IMR-90 (cell line): ENCODE data around the gene DAAM2. TPM values are rescaled to one million over a fixed set of nuclear protein-coding genes. Genes with fewer than 3 reads are reported as not detected.

Experiments
- ATAC-seq: fragments of 200-7000 bp; cut with Tn5 transposase; 2 replicates; pipeline ENCODE4 v1.9.1; 2020; ENCODE audit warnings: low read depth, mild to moderate bottlenecking, moderate library complexity
- BruUV-seq: library from RNA; stranded (reverse); fragments of 400-500 nt; replicated peaks from 2 replicates; lab custom pipeline; 2021; lab: Mats Ljungman, UMichigan
- CTCF ChIA-PET: fragments of 300-600 bp; formaldehyde crosslinking; extraction: SDS; loops from one replicate; lab custom pipeline; 2021; ENCODE audit warnings: antibody characterized with exemption; lab: Yijun Ruan, JAX
- POLR2A ChIA-PET: fragments of 300-600 bp; sonication (Branson Sonifier 250); formaldehyde crosslinking; loops from one replicate; lab custom pipeline; 2022; ENCODE audit warnings: antibody characterized with exemption; ENCODE audit not compliant: unreplicated experiment; lab: Charles Lee
- DNase-seq: peaks from one replicate; pipeline ENCODE4 v3.0.0; 2013
- H2AFZ ChIP-seq: replicated peaks from 2 replicates; pipeline ENCODE3; 2013; ENCODE audit warnings: low read length, mild to moderate bottlenecking; ENCODE audit not compliant: poor library complexity
- H2AK5ac ChIP-seq: 2 replicates; pipeline ENCODE4 v1.6.1; 2013; ENCODE audit warnings: low read depth, low read length, inconsistent platforms
- H2AK9ac ChIP-seq: replicated peaks from 2 replicates; pipeline ENCODE3; 2013; ENCODE audit warnings: mild to moderate bottlenecking, low read depth, low read length, moderate library complexity; ENCODE audit not compliant: poor library complexity
- H2BK120ac ChIP-seq: 2 replicates; pipeline ENCODE4 v1.6.1; 2013; ENCODE audit warnings: low read depth, low read length, inconsistent platforms
- H2BK15ac ChIP-seq: 3 replicates; pipeline ENCODE4 v1.6.1; 2013; ENCODE audit warnings: low read depth, low read length, inconsistent platforms
- H2BK20ac ChIP-seq: 2 replicates; pipeline ENCODE4 v1.6.1; 2013; ENCODE audit warnings: low read depth, mild to moderate bottlenecking, inconsistent platforms, low read length, moderate library complexity
- H2BK5ac ChIP-seq: 2 replicates; pipeline ENCODE4 v1.6.1; 2013; ENCODE audit warnings: mild to moderate bottlenecking, low read depth, low read length, inconsistent platforms; ENCODE audit not compliant: poor library complexity, severe bottlenecking
- H3K14ac ChIP-seq: replicated peaks from 2 replicates; pipeline ENCODE4 v1.6.1; 2013; ENCODE audit warnings: low read depth, low read length, inconsistent platforms
- H3K18ac ChIP-seq: 2 replicates; pipeline ENCODE4 v1.6.1; 2013; ENCODE audit warnings: low read depth, low read length, control low read depth
- H3K23ac ChIP-seq: 2 replicates; pipeline ENCODE4 v1.6.1; 2013; ENCODE audit warnings: low read depth, low read length, inconsistent platforms
- H3K27ac ChIP-seq: 2 replicates; pipeline ENCODE4 v1.5.1; 2013; ENCODE audit warnings: mild to moderate bottlenecking, control low read depth, low read length; ENCODE audit not compliant: insufficient read depth
- H3K27me3 ChIP-seq: 2 replicates; pipeline ENCODE4 v1.6.1; 2013; ENCODE audit warnings: low read length; ENCODE audit not compliant: control insufficient read depth, insufficient read depth
- H3K36me3 ChIP-seq: 2 replicates; pipeline ENCODE4 v1.6.1; 2013; ENCODE audit warnings: low read length, mixed read lengths; ENCODE audit not compliant: control insufficient read depth, insufficient read depth
- H3K4ac ChIP-seq: 2 replicates; pipeline ENCODE4 v1.6.1; 2013; ENCODE audit warnings: low read depth, low read length, inconsistent platforms
- H3K4me1 ChIP-seq: 2 replicates; pipeline ENCODE4 v1.6.1; 2013; ENCODE audit warnings: low read length, mixed read lengths; ENCODE audit not compliant: control insufficient read depth, insufficient read depth
- H3K4me2 ChIP-seq: 2 replicates; pipeline ENCODE4 v1.6.1; 2013; ENCODE audit warnings: low read depth, mild to moderate bottlenecking, control low read depth, low read length, moderate library complexity
- H3K4me3 ChIP-seq: 2 replicates; pipeline ENCODE4 v1.5.1; 2013; ENCODE audit warnings: low read depth, mild to moderate bottlenecking, control low read depth, low read length, moderate library complexity; ENCODE audit not compliant: insufficient read depth
- H3K56ac ChIP-seq: 2 replicates; pipeline ENCODE4 v1.6.1; 2013; ENCODE audit warnings: low read length, inconsistent platforms; ENCODE audit not compliant: insufficient read depth; ENCODE audit errors: extremely low read depth
- H3K79me1 ChIP-seq, 2 experiments: 2 replicates each; pipeline ENCODE4 v1.6.1; 2013; ENCODE audit warnings: low read length in 2 of 2, inconsistent platforms in 1 of 2, low read depth in 1 of 2
- H3K9ac ChIP-seq: 2 replicates; pipeline ENCODE4 v1.6.1; 2013; ENCODE audit warnings: low read depth, low read length, control low read depth
- H3K9me1 ChIP-seq: 2 replicates; pipeline ENCODE4 v1.6.1; 2013; ENCODE audit warnings: low read length, inconsistent platforms; ENCODE audit not compliant: insufficient read depth
- H3K9me3 ChIP-seq: 2 replicates; pipeline ENCODE4 v1.6.1; 2013; ENCODE audit warnings: low read length; ENCODE audit not compliant: control insufficient read depth, insufficient read depth
- H4K20me1 ChIP-seq: 2 replicates; pipeline ENCODE4 v1.6.1; 2013; ENCODE audit warnings: low read length, inconsistent platforms; ENCODE audit not compliant: insufficient read depth
- H4K5ac ChIP-seq: 2 replicates; pipeline ENCODE4 v1.6.1; 2013; ENCODE audit warnings: mild to moderate bottlenecking, low read depth, low read length, control low read depth
- H4K8ac ChIP-seq, 2 experiments: 2 replicates each; pipeline ENCODE4 v1.6.1; 2013; ENCODE audit warnings: low read depth in 2 of 2, low read length in 2 of 2, control low read depth in 1 of 2, inconsistent platforms in 1 of 2
- H4K91ac ChIP-seq: 2 replicates; pipeline ENCODE4 v1.6.1; 2013; ENCODE audit warnings: low read depth, low read length, inconsistent platforms; ENCODE audit not compliant: insufficient read depth
- CEBPB ChIP-seq: IDR thresholded peaks from 2 replicates; pipeline ENCODE4 v1.6.1; 2012; ENCODE audit warnings: low read depth, low read length, improper control_type of control experiment
- MAZ ChIP-seq: IDR thresholded peaks from 2 replicates; pipeline ENCODE4 v1.6.1; 2012; ENCODE audit warnings: low read depth, mild to moderate bottlenecking, low read length, improper control_type of control experiment, moderate library complexity, borderline replicate concordance
- POLR2A ChIP-seq: IDR thresholded peaks from 2 replicates; pipeline ENCODE4 v1.6.1; 2012; ENCODE audit warnings: mild to moderate bottlenecking, low read depth, low read length
- USF2 ChIP-seq: fragments of 150-350 bp; IDR thresholded peaks from 2 replicates; pipeline ENCODE4 v1.6.1; 2017; ENCODE audit warnings: mild to moderate bottlenecking, antibody characterized with exemption, low read length, low read depth
- WGBS, 2 experiments: methylation state at CpG; one replicate each; pipeline versions ENCODE4 v1.1.5 to v1.1.7; 2013; ENCODE audit warnings: missing lambda C conversion rate in 2 of 2; ENCODE audit not compliant: insufficient read length in 1 of 2; ENCODE audit errors: extremely low coverage in 2 of 2; 5-methylcytosine and 5-hydroxymethylcytosine counted together
- dilution Hi-C: fragments of 300-500 bp; cut with HindIII; formaldehyde crosslinking; loops from one replicate; pipeline ENCODE4 v1.14.3; 2018; ENCODE audit warnings: low sequenced_read_pairs; ENCODE audit not compliant: unreplicated experiment
- in situ Hi-C: fragments of 300-500 bp; cut with MboI; formaldehyde crosslinking; loops from 3 replicates; pipeline ENCODE4 v1.14.3; 2019; ENCODE audit warnings: low sequenced_read_pairs, inconsistent platforms, mixed read lengths
- intact Hi-C: fragments of 100-400 bp; cut with micrococcal nuclease; formaldehyde crosslinking; loops from 2 replicates; pipeline ENCODE4 v1.10.0; 2022
- polyA plus RNA-seq, 3 experiments: library from polyadenylated mRNA; depleted of rRNA; stranded (reverse); fragments of >200 nt; gene quantifications; 2 replicates each; pipeline ENCODE4 v1.2.3, GENCODE V29; 2012; ENCODE audit warnings: low replicate concordance in 1 of 3
- total RNA-seq: library from RNA; depleted of rRNA; stranded (reverse); fragments of >200 nt; gene quantifications from 2 replicates; pipeline ENCODE4 v1.2.3, GENCODE V29; 2012
- TF ChIP-seq, protein P1 (sequence below): conservative IDR thresholded peaks from 2 replicates; pipeline ENCODE4 v1.5.1; 2012; ENCODE audit warnings: mild to moderate bottlenecking, low read depth, low read length, improper control_type of control experiment
- TF ChIP-seq, protein P2 (sequence below): fragments of 150-350 bp; IDR thresholded peaks from 2 replicates; pipeline ENCODE4 v1.6.1; 2016; ENCODE audit warnings: low read depth, mild to moderate bottlenecking, low read length, moderate library complexity, borderline replicate concordance

The DAAM2 gene
- total and polyA plus RNA-seq, 2 of the 4 experiments (the other 2 are of a cell fraction), result 11.2 to 12.9 TPM

GRCh38 chr6:39765508-39766065 is 26.6 kb upstream of the DAAM2 start:
- H3K27ac ChIP-seq, result no peak overlapping the region
- H3K36me3 ChIP-seq, result no peaks in the 10 kb centered on the region
- no peak overlapping the region for H3K9ac ChIP-seq
- H4K8ac ChIP-seq, result no peak overlapping the region
- no peak for ATAC-seq
- H3K4me3 ChIP-seq, result no peak overlapping the region
- no peak for TF ChIP-seq USF2
- TF ChIP-seq, protein P1, sequence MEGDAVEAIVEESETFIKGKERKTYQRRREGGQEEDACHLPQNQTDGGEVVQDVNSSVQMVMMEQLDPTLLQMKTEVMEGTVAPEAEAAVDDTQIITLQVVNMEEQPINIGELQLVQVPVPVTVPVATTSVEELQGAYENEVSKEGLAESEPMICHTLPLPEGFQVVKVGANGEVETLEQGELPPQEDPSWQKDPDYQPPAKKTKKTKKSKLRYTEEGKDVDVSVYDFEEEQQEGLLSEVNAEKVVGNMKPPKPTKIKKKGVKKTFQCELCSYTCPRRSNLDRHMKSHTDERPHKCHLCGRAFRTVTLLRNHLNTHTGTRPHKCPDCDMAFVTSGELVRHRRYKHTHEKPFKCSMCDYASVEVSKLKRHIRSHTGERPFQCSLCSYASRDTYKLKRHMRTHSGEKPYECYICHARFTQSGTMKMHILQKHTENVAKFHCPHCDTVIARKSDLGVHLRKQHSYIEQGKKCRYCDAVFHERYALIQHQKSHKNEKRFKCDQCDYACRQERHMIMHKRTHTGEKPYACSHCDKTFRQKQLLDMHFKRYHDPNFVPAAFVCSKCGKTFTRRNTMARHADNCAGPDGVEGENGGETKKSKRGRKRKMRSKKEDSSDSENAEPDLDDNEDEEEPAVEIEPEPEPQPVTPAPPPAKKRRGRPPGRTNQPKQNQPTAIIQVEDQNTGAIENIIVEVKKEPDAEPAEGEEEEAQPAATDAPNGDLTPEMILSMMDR, result no peak
- TF ChIP-seq POLR2A, result no peak
- no peak for TF ChIP-seq MAZ
- TF ChIP-seq, protein P2, sequence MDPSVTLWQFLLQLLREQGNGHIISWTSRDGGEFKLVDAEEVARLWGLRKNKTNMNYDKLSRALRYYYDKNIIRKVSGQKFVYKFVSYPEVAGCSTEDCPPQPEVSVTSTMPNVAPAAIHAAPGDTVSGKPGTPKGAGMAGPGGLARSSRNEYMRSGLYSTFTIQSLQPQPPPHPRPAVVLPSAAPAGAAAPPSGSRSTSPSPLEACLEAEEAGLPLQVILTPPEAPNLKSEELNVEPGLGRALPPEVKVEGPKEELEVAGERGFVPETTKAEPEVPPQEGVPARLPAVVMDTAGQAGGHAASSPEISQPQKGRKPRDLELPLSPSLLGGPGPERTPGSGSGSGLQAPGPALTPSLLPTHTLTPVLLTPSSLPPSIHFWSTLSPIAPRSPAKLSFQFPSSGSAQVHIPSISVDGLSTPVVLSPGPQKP, result no peak
- no peak for TF ChIP-seq CEBPB
- H2BK5ac ChIP-seq, result no peak overlapping the region
- H3K9me1 ChIP-seq, result no peaks in the 10 kb centered on the region
- H3K9me3 ChIP-seq, result no peaks in the 10 kb centered on the region; the same call in 1 of the 2 replicates
- H3K27me3 ChIP-seq, result peaks cover 21% of the 10 kb centered on the region
- no peak overlapping the region for H3K14ac ChIP-seq
- dilution Hi-C loops, result no loop called here
- no peak overlapping the region for H2AK9ac ChIP-seq
- H4K20me1 ChIP-seq, result no peaks in the 10 kb centered on the region
- H2BK15ac ChIP-seq, result no peak overlapping the region
- H2AK5ac ChIP-seq, result no peak overlapping the region
- in situ Hi-C loops, result no loop called here
- H3K56ac ChIP-seq, result no peak overlapping the region
- POLR2A ChIA-PET, result no interaction called here
- no peak overlapping the region for H3K4me2 ChIP-seq
- no TSS peak for BruUV-seq
- H3K18ac ChIP-seq, result no peak overlapping the region
- no peak for DNase-seq
- no peak overlapping the region for H2AFZ ChIP-seq
- no peaks in the 10 kb centered on the region for H3K79me1 ChIP-seq
- no peak overlapping the region for H4K91ac ChIP-seq
- no peak overlapping the region for H3K23ac ChIP-seq
- H2BK20ac ChIP-seq, result no peak overlapping the region
- no CpG with 5 or more reads among the region's 3 CpGs for WGBS, 2 experiments
- H2BK120ac ChIP-seq, result no peak overlapping the region
- H3K4ac ChIP-seq, result no peak overlapping the region
- no peaks in the 10 kb centered on the region for H3K4me1 ChIP-seq
- no peak overlapping the region for H4K5ac ChIP-seq
- intact Hi-C loops, result no loop called here
- CTCF ChIA-PET, result no interaction called here
